GM21447 (cell line): Measurements from ENCODE around the gene SLF1.

Experiments used
- ATAC-seq: cut with Tn5 transposase; IDR thresholded peaks from one replicate; pipeline ENCODE4 v1.9.1; 2021; ENCODE audit not compliant: unreplicated experiment

The SLF1 gene

DNA sequence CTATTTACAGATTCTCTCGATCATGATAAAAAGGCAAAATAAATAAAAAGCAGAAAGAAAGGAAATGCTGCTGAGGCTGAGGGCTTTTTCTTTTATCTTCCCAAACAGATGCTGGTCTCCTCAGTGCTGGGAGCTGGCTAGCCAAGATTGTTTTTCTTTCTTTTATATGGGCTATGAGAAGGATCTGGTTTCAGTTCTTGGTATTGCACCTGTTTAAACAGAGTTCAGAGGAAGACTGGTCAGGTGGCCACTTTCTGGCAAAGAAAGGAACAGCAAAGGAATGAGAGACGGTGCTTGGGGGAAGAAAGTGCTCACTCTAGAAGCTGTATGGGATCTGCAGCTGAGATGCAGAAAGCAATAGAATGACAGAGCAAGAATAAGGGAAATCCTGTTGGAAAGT is 88.9 kb downstream of the SLF1 start:
- ATAC-seq, result no peak

DNA sequence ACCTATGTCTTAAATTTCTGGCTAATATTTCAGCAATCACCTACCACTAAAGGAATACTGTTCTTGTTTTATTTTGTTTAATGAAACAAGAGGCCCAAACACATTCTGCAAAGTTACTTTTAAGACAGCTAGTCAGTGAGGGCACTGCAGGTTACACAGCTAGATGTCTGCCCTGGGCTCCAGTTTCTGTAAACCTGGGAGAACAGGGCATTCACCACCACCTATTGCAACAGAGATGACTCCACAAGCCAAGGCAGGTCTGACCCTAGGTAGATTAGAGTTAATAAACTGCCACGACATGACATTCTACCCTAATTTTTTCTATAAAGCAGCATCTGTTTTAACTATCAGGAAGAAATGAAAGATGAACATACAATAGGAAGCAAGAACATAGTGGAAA is 90.8 kb downstream of the SLF1 start:
- no peak for ATAC-seq

GRCh38 chr5:94711785-94712184 is 93.3 kb downstream of the SLF1 start:
- no peak for ATAC-seq

- no peak for ATAC-seq
Measured at GRCh38 chr5:94715768-94716167, 97.3 kb downstream of the SLF1 start.

GRCh38 chr5:94725142-94725541 is 106.7 kb downstream of the SLF1 start:
- no peak for ATAC-seq

DNA sequence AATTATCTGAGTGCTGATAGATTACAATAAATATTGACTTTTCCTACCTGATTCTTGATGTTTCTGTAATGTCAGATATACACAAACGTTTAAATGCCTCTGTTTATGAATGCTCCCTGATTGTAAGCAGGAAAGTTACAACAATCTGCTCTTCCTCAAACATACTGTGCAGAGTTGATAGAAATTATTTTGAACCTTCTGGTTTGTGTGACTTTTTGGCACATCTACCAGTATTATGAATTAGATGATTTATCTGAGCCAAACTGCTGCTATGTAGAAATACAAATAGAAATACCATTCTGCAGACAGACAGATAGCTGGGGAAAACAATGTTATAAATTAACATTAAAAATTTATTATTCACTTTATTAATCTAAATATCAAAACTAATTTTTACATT is 113.0 kb downstream of the SLF1 start:
- no peak for ATAC-seq

- ATAC-seq, result no peak
Measured at GRCh38 chr5:94736498-94736897, 118.0 kb downstream of the SLF1 start.

DNA sequence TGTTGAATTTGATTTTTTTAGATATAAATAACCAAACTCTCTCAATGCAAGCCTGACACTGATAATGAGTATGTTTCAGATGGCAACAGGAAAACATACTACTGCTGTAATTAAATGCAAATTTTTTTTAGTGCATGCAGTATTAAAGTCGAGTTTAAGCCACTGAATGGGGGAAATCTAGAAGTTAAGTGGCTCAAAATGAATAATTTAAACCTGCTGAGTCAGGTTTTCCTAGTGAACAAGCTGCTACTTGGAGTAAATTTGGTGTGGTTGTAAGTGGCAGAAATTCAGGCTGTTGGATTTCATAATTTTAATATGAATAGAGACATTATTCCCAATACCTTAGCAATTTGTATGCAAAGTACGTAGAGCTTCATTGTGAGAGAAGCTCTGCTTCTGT is 121.8 kb downstream of the SLF1 start:
- no peak for ATAC-seq

DNA sequence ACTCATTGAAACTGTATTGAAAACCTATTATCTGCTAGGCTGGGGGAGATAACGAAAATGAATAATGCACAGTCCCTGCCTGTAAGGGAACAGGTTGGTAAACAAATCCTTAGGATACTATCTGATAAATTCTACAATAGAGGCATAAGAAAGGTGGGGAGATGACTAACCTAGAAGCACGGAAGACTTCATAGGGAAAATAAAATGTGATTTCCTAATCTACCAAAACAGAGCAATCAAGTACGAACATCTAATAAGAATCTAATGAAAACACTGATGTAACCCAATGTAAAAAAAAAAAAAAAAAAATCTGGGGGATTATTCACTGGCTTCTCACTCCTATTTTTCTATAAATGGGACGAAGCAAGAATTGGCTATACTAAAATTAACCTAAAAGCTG is 124.4 kb downstream of the SLF1 start:
- no peak for ATAC-seq

GRCh38 chr5:94744906-94745305 is 126.4 kb downstream of the SLF1 start:
- ATAC-seq, result no peak

- ATAC-seq, result peak; percentile 84
Measured at GRCh38 chr5:94745786-94746730, 127.6 kb downstream of the SLF1 start.

DNA sequence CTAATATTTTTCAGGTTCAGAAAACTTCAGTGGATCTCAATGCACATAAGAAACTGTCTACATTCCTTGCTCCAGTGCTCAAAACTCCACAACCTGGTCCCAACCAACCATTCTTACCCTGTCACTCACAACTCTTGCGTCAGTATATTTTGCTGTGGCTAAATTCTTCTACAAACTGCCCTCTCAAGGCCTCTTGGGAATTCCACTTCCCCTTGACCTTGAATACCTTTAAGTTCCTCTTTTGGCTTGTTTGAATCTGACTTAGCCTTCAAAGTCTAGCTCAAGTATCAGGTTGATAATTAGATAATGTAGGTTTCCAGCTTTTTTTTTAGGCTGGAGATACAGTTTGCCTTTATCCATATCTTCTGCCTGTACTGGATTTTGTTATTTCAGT is 128.3 kb downstream of the SLF1 start:
- ATAC-seq, result peak; percentile 63
